CD14-positive monocyte (primary cell): ENCODE data around the gene EIF3K. TPM values are rescaled to one million over a fixed set of nuclear protein-coding genes. Genes with fewer than 3 reads are reported as not detected.
A peak's percentile ranks its signal among the peaks of the same experiment; 100 is the strongest.

Experiments
- DNase-seq, 3 donors: peaks; one replicate each; pipeline ENCODE4 v3.0.0-alpha.2; 2011 to 2022
- H2AFZ ChIP-seq: 2 replicates; pipeline ENCODE4 v1.6.0; 2012; ENCODE audit warnings: mild to moderate bottlenecking, low read depth, low read length, inconsistent platforms; ENCODE audit not compliant: insufficient read depth, poor library complexity, severe bottlenecking
- H3K27ac ChIP-seq, 2 donors: 1 replicate in 1 of 2; 2 replicates in 1 of 2; pipeline ENCODE4 v1.5.1; 2012 to 2013; ENCODE audit warnings: low read length in 2 of 2, control low read depth in 1 of 2, inconsistent platforms in 1 of 2, low read depth in 1 of 2, mild to moderate bottlenecking in 1 of 2
- H3K27me3 ChIP-seq, 2 donors: one replicate each; pipeline versions ENCODE4 v1.6.0 to v1.6.1; 2011 to 2013; ENCODE audit warnings: low read length in 2 of 2; ENCODE audit not compliant: control insufficient read depth in 2 of 2, insufficient read depth in 2 of 2
- H3K36me3 ChIP-seq, 2 donors: replicated peaks in 1 of 2; 1 replicate in 1 of 2; 2 replicates in 1 of 2; pipeline versions ENCODE4 v1.5.1 to v1.6.1; 2012 to 2013; ENCODE audit warnings: low read length in 2 of 2, control low read depth in 1 of 2, inconsistent platforms in 1 of 2, mild to moderate bottlenecking in 1 of 2; ENCODE audit not compliant: insufficient read depth in 2 of 2, control insufficient read depth in 1 of 2
- H3K4me1 ChIP-seq, 2 donors: 1 replicate in 1 of 2; 2 replicates in 1 of 2; pipeline versions ENCODE4 v1.5.1 to v1.6.1; 2012 to 2013; ENCODE audit warnings: low read length in 2 of 2, control low read depth in 1 of 2, inconsistent platforms in 1 of 2, mild to moderate bottlenecking in 1 of 2, moderate library complexity in 1 of 2; ENCODE audit not compliant: insufficient read depth in 2 of 2, control insufficient read depth in 1 of 2
- H3K4me2 ChIP-seq: replicated peaks from 2 replicates; pipeline ENCODE3; 2012; ENCODE audit warnings: low read length, moderate library complexity, mild to moderate bottlenecking; ENCODE audit not compliant: poor library complexity, severe bottlenecking; ENCODE audit errors: extremely low read depth
- H3K4me3 ChIP-seq, 3 experiments: fragments of 200-600 bp in 1 of 3; sonication (generic) in 1 of 3; replicated peaks in 1 of 3; 1 replicate in 2 of 3; 2 replicates in 1 of 3; pipeline ENCODE4 v1.5.1; 2011 to 2013; ENCODE audit warnings: low read length in 3 of 3, mild to moderate bottlenecking in 3 of 3, control low read depth in 2 of 3, low read depth in 2 of 3, inconsistent platforms in 1 of 3, moderate library complexity in 1 of 3
- H3K79me2 ChIP-seq: 2 replicates; pipeline ENCODE4 v1.6.0; 2012; ENCODE audit warnings: mild to moderate bottlenecking, control low read depth, inconsistent platforms, low read length, moderate library complexity; ENCODE audit not compliant: insufficient read depth
- H3K9ac ChIP-seq: 2 replicates; pipeline ENCODE4 v1.6.0; 2017; ENCODE audit warnings: low read length, mild to moderate bottlenecking; ENCODE audit not compliant: insufficient read depth, poor library complexity, severe bottlenecking
- H3K9me3 ChIP-seq, 2 donors: replicated peaks in 1 of 2; 1 replicate in 1 of 2; 2 replicates in 1 of 2; pipeline versions ENCODE4 v1.5.1 to v1.6.1; 2012 to 2013; ENCODE audit warnings: low read length in 2 of 2, control low read depth in 1 of 2; ENCODE audit not compliant: control insufficient read depth in 1 of 2, insufficient read depth in 1 of 2
- H4K20me1 ChIP-seq: 2 replicates; pipeline ENCODE4 v1.6.0; 2012; ENCODE audit warnings: mild to moderate bottlenecking, low read length, control low read depth, moderate library complexity; ENCODE audit not compliant: insufficient read depth
- H3K27ac Mint-ChIP-seq, 7 donors: one replicate each; pipeline ENCODE4 v1.8.0; 2020; ENCODE audit warnings: mild to moderate bottlenecking in 7 of 7, mixed read lengths in 7 of 7, moderate library complexity in 6 of 7, inconsistent platforms in 2 of 7
- H3K27me3 Mint-ChIP-seq, 3 donors: one replicate each; pipeline ENCODE4 v1.8.0; 2021 to 2022; ENCODE audit warnings: low read depth in 3 of 3, mild to moderate bottlenecking in 3 of 3, mixed read lengths in 3 of 3, moderate library complexity in 3 of 3, inconsistent platforms in 1 of 3
- H3K36me3 Mint-ChIP-seq, 2 donors: one replicate each; pipeline ENCODE4 v1.8.0; 2020; ENCODE audit warnings: mixed read lengths in 2 of 2, inconsistent platforms in 1 of 2, mild to moderate bottlenecking in 1 of 2
- H3K4me1 Mint-ChIP-seq: one replicate; pipeline ENCODE4 v1.8.0; 2020; ENCODE audit warnings: mild to moderate bottlenecking, mixed read lengths
- H3K4me3 Mint-ChIP-seq, 2 donors: one replicate each; pipeline ENCODE4 v1.8.0; 2020; ENCODE audit warnings: mild to moderate bottlenecking in 2 of 2, mixed read lengths in 2 of 2, moderate library complexity in 1 of 2
- H3K9me3 Mint-ChIP-seq, 7 donors: one replicate each; pipeline ENCODE4 v1.8.0; 2020 to 2022; ENCODE audit warnings: mixed read lengths in 7 of 7, mild to moderate bottlenecking in 6 of 7, moderate library complexity in 6 of 7, inconsistent platforms in 2 of 7
- WGBS: methylation state at CpG from one replicate; pipeline ENCODE4 v1.1.5; 2013; ENCODE audit warnings: missing lambda C conversion rate; ENCODE audit not compliant: insufficient coverage; 5-methylcytosine and 5-hydroxymethylcytosine counted together
- intact Hi-C, 2 donors: fragments of 100-400 bp; cut with micrococcal nuclease; formaldehyde crosslinking; loops; one replicate each; pipeline versions ENCODE4 v1.15.0 to v1.15.1; 2023
- polyA plus RNA-seq, 3 donors: library from polyadenylated mRNA; depleted of rRNA in 1 of 3; unstranded in 2 of 3; stranded (reverse) in 1 of 3; fragments of 300-500 nt in 2 of 3; fragments of >200 nt in 1 of 3; fragmentation: Illumina TruSeq in 2 of 3; gene quantifications; 1 replicate in 2 of 3; 2 replicates in 1 of 3; pipeline ENCODE4 v1.2.3, GENCODE V29; 2012 to 2021
- TF ChIP-seq, protein P1 (sequence below): fragments of 200-600 bp; IDR thresholded peaks from one replicate; pipeline ENCODE4 v1.8.0; 2022; ENCODE audit warnings: antibody characterized with exemption, mild to moderate bottlenecking

The EIF3K gene
- polyA plus RNA-seq, 3 donors = 326 to 1,088 (median 381) TPM

DNA sequence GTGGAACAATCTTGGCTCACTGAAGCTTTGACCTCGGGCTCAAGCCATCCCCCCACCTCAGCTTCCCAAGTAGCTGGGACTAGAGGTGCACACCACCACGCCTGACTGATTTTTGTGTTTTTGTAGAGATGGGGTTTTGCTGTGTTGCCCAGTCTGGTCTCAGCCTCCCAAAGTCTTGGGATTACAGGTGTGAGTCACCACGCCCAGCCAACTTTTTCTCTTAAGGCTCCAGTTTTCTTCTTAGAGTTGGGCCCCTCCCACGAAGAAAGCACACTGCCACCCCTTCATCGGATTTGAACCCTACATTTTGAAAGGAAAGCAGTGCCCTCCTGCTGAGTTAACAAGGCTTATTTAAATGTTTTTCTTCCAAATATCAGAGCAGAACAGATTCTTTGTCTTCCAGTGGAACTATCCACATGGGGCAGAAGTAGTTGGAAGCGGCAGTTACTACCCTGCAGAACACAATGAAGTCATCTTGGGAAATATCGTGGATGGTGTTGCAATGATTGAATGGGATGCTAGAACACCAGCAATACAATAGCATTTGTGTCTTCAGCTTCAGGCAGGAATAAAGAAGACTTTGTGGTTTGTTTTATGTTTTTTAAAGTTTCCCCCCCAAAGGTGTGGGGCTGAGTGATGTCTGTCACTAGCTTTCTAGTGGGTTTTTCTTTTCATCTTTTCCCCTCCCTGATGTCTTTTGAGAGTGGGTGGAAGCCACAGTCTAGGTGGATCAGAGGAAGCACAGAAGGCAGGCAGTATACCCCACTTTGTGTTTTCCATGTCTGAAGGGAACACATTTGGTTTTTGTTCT is 37.4 kb downstream of the EIF3K start:
- Histone ChIP-seq H3K27ac (peak overlapping the region; percentile 15 to 59), H3K27me3 (no peaks in the 10 kb centered on the region), H4K20me1 (peaks cover 76% of the 10 kb centered on the region), H3K9me3 (no peaks in the 10 kb centered on the region), H3K4me3 (no peak overlapping the region), H3K9ac (no peak overlapping the region), H3K79me2 (peaks cover 100% of the 10 kb centered on the region), H2AFZ (no peak overlapping the region), H3K4me2 (no peak overlapping the region), H3K4me1 (peaks cover 43 to 60% of the 10 kb centered on the region in 2 donors), H3K36me3 (peaks cover 5 to 30% of the 10 kb centered on the region in 2 donors)
- WGBS = no CpG with 5 or more reads among the region's 7 CpGs
- H3K9me3 Mint-ChIP-seq = no peaks in the 10 kb centered on the region
- TF ChIP-seq, protein P1, sequence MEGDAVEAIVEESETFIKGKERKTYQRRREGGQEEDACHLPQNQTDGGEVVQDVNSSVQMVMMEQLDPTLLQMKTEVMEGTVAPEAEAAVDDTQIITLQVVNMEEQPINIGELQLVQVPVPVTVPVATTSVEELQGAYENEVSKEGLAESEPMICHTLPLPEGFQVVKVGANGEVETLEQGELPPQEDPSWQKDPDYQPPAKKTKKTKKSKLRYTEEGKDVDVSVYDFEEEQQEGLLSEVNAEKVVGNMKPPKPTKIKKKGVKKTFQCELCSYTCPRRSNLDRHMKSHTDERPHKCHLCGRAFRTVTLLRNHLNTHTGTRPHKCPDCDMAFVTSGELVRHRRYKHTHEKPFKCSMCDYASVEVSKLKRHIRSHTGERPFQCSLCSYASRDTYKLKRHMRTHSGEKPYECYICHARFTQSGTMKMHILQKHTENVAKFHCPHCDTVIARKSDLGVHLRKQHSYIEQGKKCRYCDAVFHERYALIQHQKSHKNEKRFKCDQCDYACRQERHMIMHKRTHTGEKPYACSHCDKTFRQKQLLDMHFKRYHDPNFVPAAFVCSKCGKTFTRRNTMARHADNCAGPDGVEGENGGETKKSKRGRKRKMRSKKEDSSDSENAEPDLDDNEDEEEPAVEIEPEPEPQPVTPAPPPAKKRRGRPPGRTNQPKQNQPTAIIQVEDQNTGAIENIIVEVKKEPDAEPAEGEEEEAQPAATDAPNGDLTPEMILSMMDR = no peak
- peaks cover 61% of the 10 kb centered on the region for H3K4me1 Mint-ChIP-seq
- H3K27me3 Mint-ChIP-seq = no peaks in the 10 kb centered on the region
- peak; percentile 42 to 72 (median 68) for DNase-seq
- H3K4me3 Mint-ChIP-seq = no peak overlapping the region
- intact Hi-C loops = loop anchor here in 1 of 2 donors (5.0 kb wide), 1 partner anchor 36 kb away; no protein-coding TSS in a partner anchor
- H3K27ac Mint-ChIP-seq = peak overlapping the region; percentile 74 to 89 (median 83)
- peaks cover 37 to 45% of the 10 kb centered on the region in 2 donors for H3K36me3 Mint-ChIP-seq

DNA sequence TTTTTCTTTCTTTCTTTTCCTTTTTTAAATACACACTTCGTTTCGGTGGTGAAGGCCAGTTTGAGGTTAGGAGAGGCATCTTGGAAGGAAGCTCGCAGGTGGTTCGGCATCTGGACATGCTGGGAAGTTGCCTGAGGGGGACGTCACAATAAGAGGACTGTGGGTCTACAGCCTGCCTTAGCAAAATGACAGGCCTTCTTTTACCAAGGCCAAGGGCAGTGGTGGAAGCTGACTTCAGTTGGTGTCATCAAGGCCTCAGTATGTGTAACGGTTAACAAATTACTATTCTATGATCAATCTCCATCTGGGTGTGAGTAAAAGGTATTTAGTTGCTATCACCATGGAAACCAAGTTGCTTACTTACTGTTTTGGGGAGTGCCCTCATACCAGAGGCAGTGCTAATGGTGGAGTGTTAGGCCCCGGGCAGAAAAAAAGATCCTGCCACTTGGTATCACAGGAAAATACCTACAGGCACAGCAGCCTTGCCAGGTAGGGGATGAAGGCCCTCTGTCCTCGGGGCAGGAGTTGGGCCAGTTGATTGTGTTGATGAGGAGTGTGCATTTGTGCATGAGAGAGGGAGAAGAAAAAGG is 38.7 kb downstream of the EIF3K start:
- peaks cover 5 to 30% of the 10 kb centered on the region in 2 donors for H3K36me3 ChIP-seq
- peaks cover 37 to 58% of the 10 kb centered on the region in 2 donors for H3K4me1 ChIP-seq

More for the DNA sequence above, 38.7 kb downstream of the EIF3K start:
- TF ChIP-seq, protein P1 = no peak
- Mint-ChIP-seq H3K27me3 (no peaks in the 10 kb centered on the region), H3K4me3 (no peak overlapping the region), H3K9me3 (no peaks in the 10 kb centered on the region), H3K27ac (peak overlapping the region in 5 of 7 donors; percentile 77 to 90 (median 79)), H3K4me1 (peaks cover 59% of the 10 kb centered on the region), H3K36me3 (peaks cover 37 to 48% of the 10 kb centered on the region in 2 donors)
- Histone ChIP-seq H4K20me1 (peaks cover 84% of the 10 kb centered on the region), H3K79me2 (peaks cover 100% of the 10 kb centered on the region), H3K4me3 (no peak overlapping the region), H2AFZ (no peak overlapping the region), H3K27ac (peak overlapping the region in 1 of 2 donors; percentile 27), H3K27me3 (no peaks in the 10 kb centered on the region), H3K9me3 (no peaks in the 10 kb centered on the region), H3K4me2 (no peak overlapping the region), H3K9ac (no peak overlapping the region)
- intact Hi-C loops = loop anchor here in 1 of 2 donors (5.0 kb wide), 1 partner anchor 35 kb away; no protein-coding TSS in a partner anchor
- 46% methylated on average over 4 of the region's 8 CpGs for WGBS
- DNase-seq = no peak
